GM19328 (cell line): ENCODE measurements around the gene USP40.

Experiments used
- ATAC-seq: cut with Tn5 transposase; IDR thresholded peaks from one replicate; pipeline ENCODE4 v1.9.1; 2021; ENCODE audit warnings: mild to moderate bottlenecking, moderate library complexity; ENCODE audit not compliant: unreplicated experiment

Gene USP40

DNA sequence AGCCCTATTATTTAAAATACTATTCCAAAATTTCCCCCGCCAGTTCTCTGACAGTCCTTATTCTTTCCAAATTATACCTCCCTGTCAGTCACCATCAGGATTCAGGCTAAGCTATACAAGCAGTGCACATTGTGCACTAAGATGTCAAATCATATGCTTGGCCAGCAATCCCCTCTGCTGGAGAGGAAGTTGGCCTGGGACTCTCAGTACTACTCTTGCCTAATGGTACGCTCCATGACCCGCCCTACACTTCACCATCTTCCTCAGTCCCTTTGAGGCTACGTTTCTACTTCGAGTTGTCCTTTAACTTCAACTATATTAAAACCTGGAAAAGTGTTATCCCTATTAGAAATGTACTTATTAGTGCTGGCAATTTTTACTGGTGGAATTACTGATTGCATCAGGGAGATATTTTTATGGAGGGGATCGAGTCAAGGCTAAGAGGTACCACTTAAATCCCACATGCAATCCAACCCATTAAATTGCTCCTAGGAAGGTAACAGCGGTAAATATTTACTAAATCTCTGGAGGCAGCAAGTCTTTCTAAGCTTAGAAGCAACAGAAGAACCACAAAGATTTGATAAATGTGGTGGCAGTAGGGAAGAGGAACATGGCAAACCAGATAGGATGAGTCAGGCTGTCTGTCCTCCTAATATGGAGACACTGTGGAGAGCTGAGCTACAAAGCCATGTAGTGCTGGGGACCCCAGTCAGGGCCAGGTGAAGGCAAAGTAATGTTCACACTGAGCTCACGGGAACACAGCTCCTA, 2.7 kb downstream of the USP40 start:
- ATAC-seq = no peak

GRCh38 chr2:233556881-233557736, 9.5 kb downstream of the USP40 start:
- ATAC-seq = no peak

- ATAC-seq = no peak
These were observed 13.2 kb downstream of the USP40 start for GRCh38 chr2:233553366-233553765.

DNA sequence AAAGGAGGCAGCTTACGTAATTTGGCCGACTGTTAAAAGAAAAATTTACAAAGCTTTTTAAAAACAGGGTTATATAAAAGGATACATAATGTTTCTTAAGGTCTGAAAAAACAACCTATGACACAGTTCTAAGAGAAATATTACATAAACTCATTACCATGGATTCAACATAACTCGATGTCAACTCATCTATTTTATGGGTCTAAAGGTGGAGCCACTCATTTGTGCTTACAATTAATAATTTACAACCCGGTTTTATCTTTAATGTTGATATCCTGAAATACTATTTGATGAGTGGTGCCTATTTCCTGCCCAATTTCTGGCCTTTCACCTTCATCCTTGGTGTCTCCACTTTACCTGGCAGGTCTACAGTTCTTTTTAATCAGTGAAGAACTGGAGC, 15.1 kb downstream of the USP40 start:
- no peak for ATAC-seq

GRCh38 chr2:233546774-233547173, 19.8 kb downstream of the USP40 start:
- no peak for ATAC-seq

DNA sequence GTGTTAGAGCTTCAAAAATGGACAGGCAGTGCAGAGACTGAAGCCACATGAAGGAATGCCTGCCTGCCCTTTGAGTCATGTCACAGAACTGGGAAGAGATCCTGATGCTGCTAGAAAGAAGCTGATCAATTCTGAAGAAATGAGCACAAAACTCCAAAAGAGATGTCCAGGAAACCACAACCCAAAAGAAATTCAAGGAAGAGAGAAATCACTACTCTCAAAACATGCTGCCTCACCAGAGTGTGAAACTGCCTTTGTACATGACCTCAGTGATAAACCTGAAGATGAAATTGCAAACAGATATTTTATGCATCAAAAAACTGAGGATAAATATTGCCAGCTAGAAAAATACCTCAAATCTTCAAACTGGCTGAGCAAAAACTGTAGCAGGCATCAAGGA, 20.5 kb downstream of the USP40 start:
- no peak for ATAC-seq

GRCh38 chr2:233544200-233544610, 22.4 kb downstream of the USP40 start:
- no peak for ATAC-seq

GRCh38 chr2:233542507-233542906, 24.1 kb downstream of the USP40 start:
- ATAC-seq = no peak

- ATAC-seq = no peak
These were observed 27.8 kb downstream of the USP40 start for GRCh38 chr2:233538741-233539140.

- no peak for ATAC-seq
These were observed 31.3 kb downstream of the USP40 start for GRCh38 chr2:233535271-233535670.

- no peak for ATAC-seq
These were observed 33.6 kb downstream of the USP40 start for GRCh38 chr2:233532971-233533370.

DNA sequence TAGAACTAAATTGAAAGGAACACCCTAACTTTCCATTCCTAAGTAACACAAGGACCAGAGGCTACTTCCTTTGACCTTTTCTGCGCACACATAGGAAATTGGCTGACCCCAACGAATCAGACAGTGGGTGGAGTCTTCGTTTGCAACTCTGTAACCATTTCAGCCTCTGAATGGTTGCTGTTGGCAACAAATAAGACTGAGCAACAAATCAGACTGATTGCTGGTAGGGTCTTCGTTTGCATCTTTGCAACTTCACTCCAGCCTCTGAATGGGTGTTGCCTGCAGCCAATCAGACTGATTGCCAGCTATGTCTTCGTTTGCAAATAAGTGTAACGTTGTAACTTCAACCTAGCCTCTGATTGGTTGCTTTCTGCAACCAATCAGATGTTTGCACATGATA, 34.6 kb downstream of the USP40 start:
- no peak for ATAC-seq

DNA sequence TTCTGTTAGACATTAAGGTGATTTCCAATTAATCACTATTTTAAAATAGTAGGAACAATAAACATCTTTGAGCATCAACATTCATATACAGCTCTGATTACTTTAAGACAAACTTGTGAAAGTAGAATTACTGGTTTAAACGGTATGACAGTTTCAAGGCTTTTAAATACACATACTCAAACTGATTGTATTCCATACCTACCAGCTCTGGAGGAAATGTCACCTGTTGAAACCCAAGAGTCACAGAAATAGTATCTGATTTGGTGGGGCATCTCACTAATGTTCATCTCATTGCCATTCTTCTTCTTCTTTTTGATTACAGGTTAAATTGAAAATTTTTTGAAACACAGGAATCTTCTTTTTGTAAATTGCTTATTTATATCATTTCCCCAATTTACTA, 36.2 kb downstream of the USP40 start:
- no peak for ATAC-seq

DNA sequence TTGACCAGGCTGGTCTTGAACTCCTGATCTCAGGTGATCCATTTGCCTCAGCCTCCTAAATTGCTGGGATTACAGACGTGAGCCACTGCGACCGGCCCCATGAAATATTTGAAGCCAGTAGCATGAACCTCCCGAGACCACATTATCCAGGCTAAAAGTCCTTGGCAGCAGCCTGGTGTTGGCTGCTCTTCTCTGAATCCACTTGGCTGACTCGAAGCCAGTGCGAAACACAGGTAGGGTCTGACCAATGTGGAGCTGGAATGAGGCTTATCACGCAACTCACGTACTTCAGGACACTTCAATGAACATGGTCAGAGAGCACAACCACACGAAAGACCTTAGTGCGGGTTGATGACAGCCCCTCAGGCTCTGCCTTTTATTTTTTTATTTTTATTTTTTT, 38.4 kb downstream of the USP40 start:
- ATAC-seq = no peak

DNA sequence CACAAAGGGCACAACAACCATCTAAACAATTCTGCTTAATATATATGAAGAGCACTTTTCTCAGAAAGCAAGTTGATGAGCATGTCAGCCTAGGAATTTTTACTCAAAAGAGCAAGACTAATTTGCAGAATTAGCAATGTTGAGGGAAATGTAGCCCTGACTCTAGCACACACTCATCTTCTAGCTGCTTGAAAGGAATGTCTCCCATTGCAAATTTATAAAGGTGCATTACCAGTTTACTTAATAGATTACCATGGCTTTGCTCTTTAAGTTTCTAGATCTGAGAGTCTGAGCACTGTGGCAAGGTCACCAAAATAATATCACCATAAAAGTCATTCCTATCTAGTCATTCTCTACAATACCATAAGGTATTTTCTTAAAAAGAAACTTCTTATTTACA, 40.8 kb downstream of the USP40 start:
- ATAC-seq = no peak

GRCh38 chr2:233519787-233520611, 46.6 kb downstream of the USP40 start:
- ATAC-seq = peak; percentile 64

DNA sequence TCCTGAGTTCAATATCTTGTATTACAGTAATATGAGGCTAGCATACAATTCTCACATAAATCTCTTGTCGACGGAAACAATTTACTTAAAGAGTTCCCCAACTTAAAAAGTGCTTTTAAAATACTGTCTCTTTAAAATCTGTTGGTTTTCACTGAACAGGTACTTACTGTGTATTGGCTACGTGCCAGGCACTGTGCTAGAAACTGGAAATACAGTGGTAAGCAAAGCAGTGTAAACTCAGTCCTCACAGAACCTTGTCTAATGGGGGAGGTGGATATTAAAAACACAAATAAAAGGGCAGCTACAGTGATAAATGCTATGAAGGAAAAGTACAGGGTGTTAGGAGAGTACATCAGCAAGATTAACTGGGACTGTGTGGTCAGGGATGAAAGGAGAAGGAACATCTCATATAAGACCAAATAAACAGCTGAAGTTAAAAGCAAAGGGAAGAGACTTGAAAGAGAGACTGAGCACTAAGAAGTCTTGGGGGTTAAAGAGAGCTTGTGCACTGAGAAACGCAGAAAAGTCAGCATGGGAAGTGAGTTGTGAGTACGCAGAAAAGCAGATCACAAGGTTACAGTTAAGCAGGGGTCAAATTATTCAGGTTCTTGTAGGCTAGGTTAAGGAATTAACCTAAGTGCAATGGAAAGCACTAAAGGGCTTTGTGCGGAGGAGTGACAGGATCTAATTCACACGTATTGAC, 52.5 kb downstream of the USP40 start:
- ATAC-seq = no peak

GRCh38 chr2:233503947-233504637, 62.5 kb downstream of the USP40 start:
- no peak for ATAC-seq

- ATAC-seq = no peak
These were observed 63.1 kb downstream of the USP40 start for GRCh38 chr2:233503481-233503880.
